IMR-90 (cell line): Measurements from ENCODE around the gene UCK2. TPM values are rescaled to one million over a fixed set of nuclear protein-coding genes. Genes with fewer than 3 reads are reported as not detected.

Experiments used
- ATAC-seq: fragments of 200-7000 bp; cut with Tn5 transposase; 2 replicates; pipeline ENCODE4 v1.9.1; 2020; ENCODE audit warnings: low read depth, mild to moderate bottlenecking, moderate library complexity
- Bru-seq: library from RNA; stranded (reverse); fragments of 400-500 nt; gene quantifications from one replicate; lab custom pipeline; 2021; lab: Mats Ljungman, UMichigan
- BruChase-seq, 2 experiments: library from RNA; stranded (reverse); fragments of 400-500 nt; gene quantifications; one replicate each; lab custom pipeline; 2021; lab: Mats Ljungman, UMichigan
- BruUV-seq: library from RNA; stranded (reverse); fragments of 400-500 nt; replicated peaks from 2 replicates; lab custom pipeline; 2021; lab: Mats Ljungman, UMichigan
- CTCF ChIA-PET: fragments of 300-600 bp; formaldehyde crosslinking; extraction: SDS; loops from one replicate; lab custom pipeline; 2021; ENCODE audit warnings: antibody characterized with exemption; lab: Yijun Ruan, JAX
- POLR2A ChIA-PET: fragments of 300-600 bp; sonication (Branson Sonifier 250); formaldehyde crosslinking; loops from one replicate; lab custom pipeline; 2022; ENCODE audit warnings: antibody characterized with exemption; ENCODE audit not compliant: unreplicated experiment; lab: Charles Lee
- DNase-seq: peaks from one replicate; pipeline ENCODE4 v3.0.0; 2013
- H2AFZ ChIP-seq: replicated peaks from 2 replicates; pipeline ENCODE3; 2013; ENCODE audit warnings: low read length, mild to moderate bottlenecking; ENCODE audit not compliant: poor library complexity
- H2AK5ac ChIP-seq: 2 replicates; pipeline ENCODE4 v1.6.1; 2013; ENCODE audit warnings: low read depth, low read length, inconsistent platforms
- H2AK9ac ChIP-seq: replicated peaks from 2 replicates; pipeline ENCODE3; 2013; ENCODE audit warnings: mild to moderate bottlenecking, low read depth, low read length, moderate library complexity; ENCODE audit not compliant: poor library complexity
- H2BK120ac ChIP-seq: 2 replicates; pipeline ENCODE4 v1.6.1; 2013; ENCODE audit warnings: low read depth, low read length, inconsistent platforms
- H2BK15ac ChIP-seq: 3 replicates; pipeline ENCODE4 v1.6.1; 2013; ENCODE audit warnings: low read depth, low read length, inconsistent platforms
- H2BK20ac ChIP-seq: 2 replicates; pipeline ENCODE4 v1.6.1; 2013; ENCODE audit warnings: low read depth, mild to moderate bottlenecking, inconsistent platforms, low read length, moderate library complexity
- H2BK5ac ChIP-seq: 2 replicates; pipeline ENCODE4 v1.6.1; 2013; ENCODE audit warnings: mild to moderate bottlenecking, low read depth, low read length, inconsistent platforms; ENCODE audit not compliant: poor library complexity, severe bottlenecking
- H3K14ac ChIP-seq: replicated peaks from 2 replicates; pipeline ENCODE4 v1.6.1; 2013; ENCODE audit warnings: low read depth, low read length, inconsistent platforms
- H3K18ac ChIP-seq: 2 replicates; pipeline ENCODE4 v1.6.1; 2013; ENCODE audit warnings: low read depth, low read length, control low read depth
- H3K23ac ChIP-seq: 2 replicates; pipeline ENCODE4 v1.6.1; 2013; ENCODE audit warnings: low read depth, low read length, inconsistent platforms
- H3K27ac ChIP-seq: 2 replicates; pipeline ENCODE4 v1.5.1; 2013; ENCODE audit warnings: mild to moderate bottlenecking, control low read depth, low read length; ENCODE audit not compliant: insufficient read depth
- H3K27me3 ChIP-seq: 2 replicates; pipeline ENCODE4 v1.6.1; 2013; ENCODE audit warnings: low read length; ENCODE audit not compliant: control insufficient read depth, insufficient read depth
- H3K36me3 ChIP-seq: 2 replicates; pipeline ENCODE4 v1.6.1; 2013; ENCODE audit warnings: low read length, mixed read lengths; ENCODE audit not compliant: control insufficient read depth, insufficient read depth
- H3K4ac ChIP-seq: 2 replicates; pipeline ENCODE4 v1.6.1; 2013; ENCODE audit warnings: low read depth, low read length, inconsistent platforms
- H3K4me1 ChIP-seq: 2 replicates; pipeline ENCODE4 v1.6.1; 2013; ENCODE audit warnings: low read length, mixed read lengths; ENCODE audit not compliant: control insufficient read depth, insufficient read depth
- H3K4me2 ChIP-seq: 2 replicates; pipeline ENCODE4 v1.6.1; 2013; ENCODE audit warnings: low read depth, mild to moderate bottlenecking, control low read depth, low read length, moderate library complexity
- H3K4me3 ChIP-seq: 2 replicates; pipeline ENCODE4 v1.5.1; 2013; ENCODE audit warnings: low read depth, mild to moderate bottlenecking, control low read depth, low read length, moderate library complexity; ENCODE audit not compliant: insufficient read depth
- H3K56ac ChIP-seq: 2 replicates; pipeline ENCODE4 v1.6.1; 2013; ENCODE audit warnings: low read length, inconsistent platforms; ENCODE audit not compliant: insufficient read depth; ENCODE audit errors: extremely low read depth
- H3K79me1 ChIP-seq, 2 experiments: 2 replicates each; pipeline ENCODE4 v1.6.1; 2013; ENCODE audit warnings: low read length in 2 of 2, inconsistent platforms in 1 of 2, low read depth in 1 of 2
- H3K9ac ChIP-seq: 2 replicates; pipeline ENCODE4 v1.6.1; 2013; ENCODE audit warnings: low read depth, low read length, control low read depth
- H3K9me1 ChIP-seq: 2 replicates; pipeline ENCODE4 v1.6.1; 2013; ENCODE audit warnings: low read length, inconsistent platforms; ENCODE audit not compliant: insufficient read depth
- H3K9me3 ChIP-seq: 2 replicates; pipeline ENCODE4 v1.6.1; 2013; ENCODE audit warnings: low read length; ENCODE audit not compliant: control insufficient read depth, insufficient read depth
- H4K20me1 ChIP-seq: 2 replicates; pipeline ENCODE4 v1.6.1; 2013; ENCODE audit warnings: low read length, inconsistent platforms; ENCODE audit not compliant: insufficient read depth
- H4K5ac ChIP-seq: 2 replicates; pipeline ENCODE4 v1.6.1; 2013; ENCODE audit warnings: mild to moderate bottlenecking, low read depth, low read length, control low read depth
- H4K8ac ChIP-seq, 2 experiments: 2 replicates each; pipeline ENCODE4 v1.6.1; 2013; ENCODE audit warnings: low read depth in 2 of 2, low read length in 2 of 2, control low read depth in 1 of 2, inconsistent platforms in 1 of 2
- H4K91ac ChIP-seq: 2 replicates; pipeline ENCODE4 v1.6.1; 2013; ENCODE audit warnings: low read depth, low read length, inconsistent platforms; ENCODE audit not compliant: insufficient read depth
- FOS ChIP-seq: fragments of 150-350 bp; IDR thresholded peaks from 2 replicates; pipeline ENCODE4 v1.6.1; 2016; ENCODE audit warnings: low read depth, low read length
- MAZ ChIP-seq: IDR thresholded peaks from 2 replicates; pipeline ENCODE4 v1.6.1; 2012; ENCODE audit warnings: low read depth, mild to moderate bottlenecking, low read length, improper control_type of control experiment, moderate library complexity, borderline replicate concordance
- MXI1 ChIP-seq: IDR thresholded peaks from 2 replicates; pipeline ENCODE4 v1.6.1; 2012; ENCODE audit warnings: low read depth, mild to moderate bottlenecking, low read length, moderate library complexity, borderline replicate concordance
- NFE2L2 ChIP-seq: fragments of 150-350 bp; IDR thresholded peaks from 2 replicates; pipeline ENCODE4 v1.6.1; 2016; ENCODE audit warnings: low read depth, mild to moderate bottlenecking, low read length
- POLR2A ChIP-seq: IDR thresholded peaks from 2 replicates; pipeline ENCODE4 v1.6.1; 2012; ENCODE audit warnings: mild to moderate bottlenecking, low read depth, low read length
- RAD21 ChIP-seq: IDR thresholded peaks from 2 replicates; pipeline ENCODE4 v1.6.1; 2012; ENCODE audit warnings: low read length, improper control_type of control experiment
- RCOR1 ChIP-seq: IDR thresholded peaks from 2 replicates; pipeline ENCODE4 v1.6.1; 2012; ENCODE audit warnings: mild to moderate bottlenecking, low read length, improper control_type of control experiment; ENCODE audit not compliant: insufficient replicate concordance
- SMC3 ChIP-seq: fragments of 150-350 bp; IDR thresholded peaks from 2 replicates; pipeline ENCODE4 v1.6.1; 2016; ENCODE audit warnings: low read depth, mild to moderate bottlenecking, antibody characterized with exemption, low read length, moderate library complexity
- WGBS, 2 experiments: methylation state at CpG; one replicate each; pipeline versions ENCODE4 v1.1.5 to v1.1.7; 2013; ENCODE audit warnings: missing lambda C conversion rate in 2 of 2; ENCODE audit not compliant: insufficient read length in 1 of 2; ENCODE audit errors: extremely low coverage in 2 of 2; 5-methylcytosine and 5-hydroxymethylcytosine counted together
- dilution Hi-C: fragments of 300-500 bp; cut with HindIII; formaldehyde crosslinking; loops from one replicate; pipeline ENCODE4 v1.14.3; 2018; ENCODE audit warnings: low sequenced_read_pairs; ENCODE audit not compliant: unreplicated experiment
- in situ Hi-C: fragments of 300-500 bp; cut with MboI; formaldehyde crosslinking; loops from 3 replicates; pipeline ENCODE4 v1.14.3; 2019; ENCODE audit warnings: low sequenced_read_pairs, inconsistent platforms, mixed read lengths
- intact Hi-C: fragments of 100-400 bp; cut with micrococcal nuclease; formaldehyde crosslinking; loops from 2 replicates; pipeline ENCODE4 v1.10.0; 2022
- long read RNA-seq: library from polyadenylated mRNA; unstranded; transcript quantifications from one replicate; pipeline ENCODE4 v2.0.0, GENCODE V29; 2021; ENCODE audit not compliant: unreplicated experiment
- polyA plus RNA-seq, 3 experiments: library from polyadenylated mRNA; depleted of rRNA; stranded (reverse); fragments of >200 nt; gene quantifications; 2 replicates each; pipeline ENCODE4 v1.2.3, GENCODE V29; 2012; ENCODE audit warnings: low replicate concordance in 1 of 3
- total RNA-seq: library from RNA; depleted of rRNA; stranded (reverse); fragments of >200 nt; gene quantifications from 2 replicates; pipeline ENCODE4 v1.2.3, GENCODE V29; 2012; rRNA removed
- TF ChIP-seq, protein P1 (sequence below): conservative IDR thresholded peaks from 2 replicates; pipeline ENCODE4 v1.5.1; 2012; ENCODE audit warnings: mild to moderate bottlenecking, low read depth, low read length, improper control_type of control experiment
- TF ChIP-seq, protein P2 (sequence below): fragments of 150-350 bp; IDR thresholded peaks from 2 replicates; pipeline ENCODE4 v1.6.1; 2017; ENCODE audit warnings: mild to moderate bottlenecking, antibody characterized with exemption, low read length, low read depth

The UCK2 gene
- 74.2 and 87.8 TPM in 2 replicates for total RNA-seq
- polyA plus RNA-seq (2012; rRNA removed): 76.4 and 83.0 TPM in 2 replicates
- 62.3 and 63.1 TPM in 2 replicates for polyA plus RNA-seq (2012; cell fraction: cytosol; rRNA removed)
- polyA plus RNA-seq (2012; cell fraction: nucleus; rRNA removed; ENCODE audit: low replicate concordance): 38.7 and 53.5 TPM in 2 replicates
- Bru-seq, nascent RNA: percentile 93 among the genes with signal in this experiment
- percentile 84 among the genes with signal in this experiment for BruChase-seq, experiment 1, labeled RNA remaining after a 6-hour chase
- percentile 88 among the genes with signal in this experiment for BruChase-seq, experiment 2, labeled RNA remaining after a 2-hour chase
- long read RNA-seq, full-length matches to known transcripts: 19 of 39 reads
- long read RNA-seq, partial matches to known transcripts: 8 of 39 reads
- long read RNA-seq, other reads (novel, unspliced or antisense): 12 of 39 reads

DNA sequence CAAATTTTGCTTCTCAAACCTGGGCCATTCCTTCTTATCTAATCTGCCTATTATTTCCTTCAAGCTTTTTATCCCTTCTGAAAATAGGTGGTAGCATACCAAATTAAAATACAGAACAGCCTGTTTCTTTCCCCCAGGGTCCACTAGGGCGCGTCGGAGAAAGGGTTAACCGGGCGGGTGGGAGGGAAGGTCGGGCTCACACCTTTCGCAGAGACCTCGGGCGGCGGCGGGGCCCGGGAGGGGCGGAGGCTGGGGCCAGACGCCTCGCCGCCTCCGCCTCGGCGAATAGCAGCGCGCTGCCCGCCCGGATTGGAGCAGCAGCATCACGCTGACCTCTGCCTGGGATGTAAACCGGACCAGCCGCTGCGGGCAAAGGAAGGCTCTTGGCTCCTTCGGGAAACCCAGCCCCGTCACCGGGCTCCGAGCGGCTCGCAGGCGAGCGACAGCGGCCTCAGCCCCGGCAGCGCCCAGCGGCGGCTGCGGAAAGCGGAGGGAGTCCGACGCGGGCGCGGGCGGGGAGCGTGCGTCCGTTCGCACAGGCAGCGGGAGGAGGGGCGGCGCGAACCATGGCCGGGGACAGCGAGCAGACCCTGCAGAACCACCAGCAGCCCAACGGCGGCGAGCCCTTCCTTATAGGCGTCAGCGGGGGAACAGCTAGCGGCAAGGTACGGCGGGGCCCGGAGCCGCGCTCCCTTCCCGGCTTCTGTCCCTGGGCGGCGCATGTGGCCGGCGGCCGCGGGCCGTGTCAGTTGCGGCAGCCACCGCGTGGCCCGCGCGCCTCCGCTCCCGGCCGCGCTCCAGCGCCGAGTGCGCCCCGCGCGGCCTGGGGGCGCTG, at the start of gene UCK2:
Gene UCK2 (plus strand): TSS at position 347 of the 835 bp plus-strand sequence. CDS start 220 bp downstream, at position 567.
- H2BK15ac ChIP-seq: 0 out of 3 replicates have a peak within 1 kb of the TSS, but pooled peaks have one; percentile 78
- peak within 1 kb of the TSS; percentile 97 for H3K23ac ChIP-seq
- WGBS, 2 experiments: 1% methylated on average over 40 of the region's 94 CpGs; no CpG with 5 or more reads in 1 of the 2 experiments
- H3K14ac ChIP-seq: peak within 1 kb of the TSS; percentile 89; the same call in 1 of the 2 replicates
- dilution Hi-C loops: no loop called here
- H3K27me3 ChIP-seq: no peaks in the 10 kb centered on the region
- H3K9ac ChIP-seq: peak within 1 kb of the TSS; percentile 84
- peak within 1 kb of the TSS; percentile 76 to 78 for H4K8ac ChIP-seq
- peak within 1 kb of the TSS; percentile 88 for H3K4me2 ChIP-seq
- TF ChIP-seq, protein P1, sequence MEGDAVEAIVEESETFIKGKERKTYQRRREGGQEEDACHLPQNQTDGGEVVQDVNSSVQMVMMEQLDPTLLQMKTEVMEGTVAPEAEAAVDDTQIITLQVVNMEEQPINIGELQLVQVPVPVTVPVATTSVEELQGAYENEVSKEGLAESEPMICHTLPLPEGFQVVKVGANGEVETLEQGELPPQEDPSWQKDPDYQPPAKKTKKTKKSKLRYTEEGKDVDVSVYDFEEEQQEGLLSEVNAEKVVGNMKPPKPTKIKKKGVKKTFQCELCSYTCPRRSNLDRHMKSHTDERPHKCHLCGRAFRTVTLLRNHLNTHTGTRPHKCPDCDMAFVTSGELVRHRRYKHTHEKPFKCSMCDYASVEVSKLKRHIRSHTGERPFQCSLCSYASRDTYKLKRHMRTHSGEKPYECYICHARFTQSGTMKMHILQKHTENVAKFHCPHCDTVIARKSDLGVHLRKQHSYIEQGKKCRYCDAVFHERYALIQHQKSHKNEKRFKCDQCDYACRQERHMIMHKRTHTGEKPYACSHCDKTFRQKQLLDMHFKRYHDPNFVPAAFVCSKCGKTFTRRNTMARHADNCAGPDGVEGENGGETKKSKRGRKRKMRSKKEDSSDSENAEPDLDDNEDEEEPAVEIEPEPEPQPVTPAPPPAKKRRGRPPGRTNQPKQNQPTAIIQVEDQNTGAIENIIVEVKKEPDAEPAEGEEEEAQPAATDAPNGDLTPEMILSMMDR: peak; percentile 29
- peak; percentile 24; the same call in 1 of the 2 replicates for TF ChIP-seq MAZ
- no peak for TF ChIP-seq RAD21
- TF ChIP-seq FOS: no peak
- peak; percentile 91 for TF ChIP-seq POLR2A
- no peak for TF ChIP-seq NFE2L2
- no peak for TF ChIP-seq RCOR1
- TF ChIP-seq MXI1: peak; percentile 84
- TF ChIP-seq SMC3: peak; percentile 2; the same call in 1 of the 2 replicates
- TF ChIP-seq, protein P2, sequence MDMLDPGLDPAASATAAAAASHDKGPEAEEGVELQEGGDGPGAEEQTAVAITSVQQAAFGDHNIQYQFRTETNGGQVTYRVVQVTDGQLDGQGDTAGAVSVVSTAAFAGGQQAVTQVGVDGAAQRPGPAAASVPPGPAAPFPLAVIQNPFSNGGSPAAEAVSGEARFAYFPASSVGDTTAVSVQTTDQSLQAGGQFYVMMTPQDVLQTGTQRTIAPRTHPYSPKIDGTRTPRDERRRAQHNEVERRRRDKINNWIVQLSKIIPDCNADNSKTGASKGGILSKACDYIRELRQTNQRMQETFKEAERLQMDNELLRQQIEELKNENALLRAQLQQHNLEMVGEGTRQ: peak; percentile 85
- intact Hi-C loops: loop anchor here (1.0 to 10.0 kb wide), 4 partner anchors 87 to 225 kb away; partner anchors contain the start of gene MGST3
- no peaks in the 10 kb centered on the region for H3K36me3 ChIP-seq
- CTCF ChIA-PET: interaction anchor here (0.9 kb wide), 1 partner anchor 46 kb away, joined by 3 read pairs; no protein-coding TSS in a partner anchor
- peak within 1 kb of the TSS; percentile 91 for H4K91ac ChIP-seq
- no peaks in the 10 kb centered on the region for H3K4me1 ChIP-seq
- H2AK5ac ChIP-seq: peak within 1 kb of the TSS; percentile 72; the same call in 1 of the 2 replicates
- BruUV-seq: no TSS peak
- peak within 1 kb of the TSS; percentile 66 for H2BK5ac ChIP-seq
- H4K5ac ChIP-seq: peak within 1 kb of the TSS; percentile 6; the same call in 1 of the 2 replicates
- H3K27ac ChIP-seq: peak within 1 kb of the TSS; percentile 85
- DNase-seq (peak; percentile 76), ATAC-seq (peak; percentile 88)
- H3K9me3 ChIP-seq: no peaks in the 10 kb centered on the region
- peaks cover 3 to 15% of the 10 kb centered on the region in 2 experiments; a peak in 3 of 4 replicates for H3K79me1 ChIP-seq
- peak within 1 kb of the TSS; percentile 11; the same call in 1 of the 2 replicates for H3K18ac ChIP-seq
- peak within 1 kb of the TSS; percentile 88 for H3K4ac ChIP-seq
- H3K56ac ChIP-seq: peak within 1 kb of the TSS; percentile 69
- no peaks in the 10 kb centered on the region for H3K9me1 ChIP-seq
- H2AK9ac ChIP-seq: peak within 1 kb of the TSS; percentile 95
- POLR2A ChIA-PET: no interaction called here
- H3K4me3 ChIP-seq: peak within 1 kb of the TSS; percentile 93
- peaks cover 20% of the 10 kb centered on the region for H4K20me1 ChIP-seq
- in situ Hi-C loops: no loop called here
- peak within 1 kb of the TSS; percentile 58 for H2BK120ac ChIP-seq
- H2AFZ ChIP-seq: peak within 1 kb of the TSS; percentile 93
- H2BK20ac ChIP-seq: no peak within 1 kb of the TSS; the same call in 1 of the 2 replicates
